OCI-LY3 (cell line): Measurements from ENCODE around the gene CACNA1C.

ENCODE experiments used
- H2AFZ ChIP-seq: fragments of 200-600, 300-600 bp; shearing (Covaris generic); 2 replicates; pipeline ENCODE4 v1.6.0; 2014; ENCODE audit warnings: antibody characterized with exemption, low read depth, low read length
- H3K27ac ChIP-seq: fragments of 200-600, 300-600 bp; sonication (generic); 2 replicates; pipeline ENCODE4 v1.5.1; 2014; ENCODE audit warnings: mild to moderate bottlenecking, low read length, moderate library complexity, mixed read lengths
- H3K27me3 ChIP-seq: fragments of 200-600, 300-600 bp; sonication (generic); 2 replicates; pipeline ENCODE4 v1.6.1; 2014; ENCODE audit warnings: low read depth, low read length, mixed read lengths
- H3K36me3 ChIP-seq: fragments of 200-600, 300-600 bp; sonication (generic); replicated peaks from 2 replicates; pipeline ENCODE3; 2014; ENCODE audit warnings: low read depth, low read length, mixed read lengths
- H3K4me1 ChIP-seq: fragments of 300-600, 200-600 bp; sonication (generic); 2 replicates; pipeline ENCODE4 v1.6.1; 2014; ENCODE audit warnings: low read length, mixed read lengths
- H3K4me2 ChIP-seq: fragments of 200-600, 300-600 bp; sonication (generic); 2 replicates; pipeline ENCODE4 v1.6.1; 2014; ENCODE audit warnings: low read length, mixed read lengths
- H3K4me3 ChIP-seq: fragments of 300-600, 200-600 bp; sonication (generic); 2 replicates; pipeline ENCODE4 v1.5.1; 2014; ENCODE audit warnings: antibody characterized with exemption, mild to moderate bottlenecking, low read length, moderate library complexity
- H3K79me2 ChIP-seq: fragments of 300-600, 200-600 bp; shearing (Covaris generic); 2 replicates; pipeline ENCODE4 v1.6.1; 2014; ENCODE audit warnings: mild to moderate bottlenecking, low read length, mixed read lengths
- H3K9ac ChIP-seq: fragments of 300-600, 200-600 bp; shearing (Covaris generic); 2 replicates; pipeline ENCODE4 v1.6.0; 2014; ENCODE audit warnings: mild to moderate bottlenecking, low read length, moderate library complexity
- H3K9me3 ChIP-seq: fragments of 200-600, 300-600 bp; shearing (Covaris generic); 2 replicates; pipeline ENCODE4 v1.6.1; 2014; ENCODE audit warnings: low read length, mixed read lengths; ENCODE audit not compliant: insufficient read depth
- H4K20me1 ChIP-seq: fragments of 200-600, 300-600 bp; sonication (generic); 2 replicates; pipeline ENCODE4 v1.6.1; 2016; ENCODE audit warnings: low read length, mixed read lengths; ENCODE audit not compliant: insufficient read depth
- CTCF ChIP-seq: fragments of 200-600, 300-600 bp; sonication (generic); IDR thresholded peaks from 2 replicates; pipeline ENCODE4 v1.5.1; 2014; ENCODE audit warnings: antibody characterized with exemption, low read length, low read depth
- EZH2phosphoT487 ChIP-seq: fragments of 200-600 bp; shearing (Covaris generic); IDR thresholded peaks from 2 replicates; pipeline ENCODE4 v1.6.1; 2018; ENCODE audit warnings: antibody characterized with exemption, mixed run types, low read depth

CACNA1C gene

GRCh38 chr12:2679816-2680675 lies 627.3 kb downstream of the CACNA1C start:
- Histone ChIP-seq H3K4me2 (no peak overlapping the region), H3K9ac (no peak overlapping the region), H4K20me1 (no peaks in the 10 kb centered on the region), H3K79me2 (no peaks in the 10 kb centered on the region), H3K4me1 (peaks cover 11% of the 10 kb centered on the region), H3K9me3 (no peaks in the 10 kb centered on the region), H3K36me3 (no peaks in the 10 kb centered on the region), H3K27me3 (0 out of 2 replicates have a peak, but pooled peaks cover 2% of the 10 kb centered on the region), H3K27ac (no peak overlapping the region), H2AFZ (no peak overlapping the region), H3K4me3 (no peak overlapping the region)
- no peak for TF ChIP-seq CTCF
- no peak for TF ChIP-seq EZH2phosphoT487

- H3K4me2 ChIP-seq, result no peak overlapping the region
- no peak overlapping the region for H2AFZ ChIP-seq
- H3K4me3 ChIP-seq, result no peak overlapping the region
- no peak overlapping the region for H3K27ac ChIP-seq
- no peak overlapping the region for H3K9ac ChIP-seq
- 0 out of 2 replicates have a peak, but pooled peaks cover 2% of the 10 kb centered on the region for H3K27me3 ChIP-seq
- H4K20me1 ChIP-seq, result no peaks in the 10 kb centered on the region
- peaks cover 11% of the 10 kb centered on the region for H3K4me1 ChIP-seq
- TF ChIP-seq EZH2phosphoT487, result no peak
- no peak for TF ChIP-seq CTCF
- no peaks in the 10 kb centered on the region for H3K79me2 ChIP-seq
- H3K36me3 ChIP-seq, result no peaks in the 10 kb centered on the region
- H3K9me3 ChIP-seq, result no peaks in the 10 kb centered on the region
These were observed 627.9 kb downstream of the CACNA1C start for GRCh38 chr12:2680676-2681039.

- Histone ChIP-seq H2AFZ (no peak overlapping the region), H4K20me1 (no peaks in the 10 kb centered on the region), H3K27ac (no peak overlapping the region), H3K79me2 (no peaks in the 10 kb centered on the region), H3K9ac (no peak overlapping the region), H3K4me1 (peaks cover 11% of the 10 kb centered on the region), H3K9me3 (no peaks in the 10 kb centered on the region), H3K27me3 (0 out of 2 replicates have a peak, but pooled peaks cover 2% of the 10 kb centered on the region), H3K36me3 (no peaks in the 10 kb centered on the region), H3K4me3 (no peak overlapping the region), H3K4me2 (no peak overlapping the region)
- TF ChIP-seq CTCF (no peak), EZH2phosphoT487 (no peak)
These were observed 628.8 kb downstream of the CACNA1C start for GRCh38 chr12:2681450-2682205.
